SK-N-SH treated with all-trans-retinoic acid at 6 μM for 48 hours (cell line): ENCODE measurements around the gene BACH2.
A peak's percentile ranks its signal among the peaks of the same experiment; 100 is the strongest.

Experiments used
- ATAC-seq: fragments of 200-7000 bp; cut with Tn5 transposase; 3 replicates; pipeline ENCODE4 v1.9.1; 2020; ENCODE audit warnings: mild to moderate bottlenecking, moderate library complexity
- ARNTL ChIP-seq: fragments of 450-650 bp; formaldehyde crosslinking; IDR thresholded peaks from 2 replicates; pipeline ENCODE4 v1.5.0; 2020; ENCODE audit warnings: low read depth, mild to moderate bottlenecking, moderate library complexity, borderline replicate concordance
- CSDC2 ChIP-seq: fragments of 250-450 bp; sonication (Bioruptor Pico); IDR thresholded peaks from 2 replicates; pipeline ENCODE4 v1.5.0; 2020; ENCODE audit warnings: mild to moderate bottlenecking, moderate library complexity
- GLIS3 ChIP-seq: fragments of 250-450 bp; sonication (Bioruptor Pico); IDR thresholded peaks from 2 replicates; pipeline ENCODE4 v1.5.0; 2020; ENCODE audit warnings: mild to moderate bottlenecking, moderate library complexity
- ISL1 ChIP-seq: fragments of 250-450 bp; sonication (Bioruptor Pico); IDR thresholded peaks from 2 replicates; pipeline ENCODE4 v2.1.2; 2022; ENCODE audit warnings: mild to moderate bottlenecking, moderate library complexity
- OSR1 ChIP-seq: fragments of 250-450 bp; sonication (Bioruptor Pico); IDR thresholded peaks from 2 replicates; pipeline ENCODE4 v1.8.0; 2022; ENCODE audit warnings: moderate library complexity, mild to moderate bottlenecking, inconsistent platforms
- PPARA ChIP-seq: fragments of 250-450 bp; sonication (Bioruptor Pico); IDR thresholded peaks from 2 replicates; pipeline ENCODE4 v1.5.0; 2020; ENCODE audit warnings: mild to moderate bottlenecking, borderline replicate concordance
- RARB ChIP-seq: fragments of 250-450 bp; sonication (Bioruptor Pico); IDR thresholded peaks from 2 replicates; pipeline ENCODE4 v1.8.0; 2021; ENCODE audit warnings: mild to moderate bottlenecking, moderate library complexity
- SNAI2 ChIP-seq: fragments of 250-450 bp; sonication (Bioruptor Pico); IDR thresholded peaks from 2 replicates; pipeline ENCODE4 v1.5.0; 2020; ENCODE audit warnings: mild to moderate bottlenecking, moderate library complexity
- TCF4 ChIP-seq: fragments of 250-450 bp; sonication (Bioruptor Pico); IDR thresholded peaks from 2 replicates; pipeline ENCODE4 v1.8.0; 2021; ENCODE audit warnings: mild to moderate bottlenecking, moderate library complexity, borderline replicate concordance
- ZC3H10 ChIP-seq: fragments of 250-450 bp; sonication (Bioruptor Pico); IDR thresholded peaks from 2 replicates; pipeline ENCODE4 v1.5.1; 2021; ENCODE audit warnings: mild to moderate bottlenecking, moderate library complexity
- ZFP3 ChIP-seq: fragments of 250-450 bp; sonication (Bioruptor Pico); IDR thresholded peaks from 2 replicates; pipeline ENCODE4 v1.5.0; 2020; ENCODE audit warnings: mild to moderate bottlenecking, moderate library complexity
- ZNF565 ChIP-seq: fragments of 450-650 bp; formaldehyde crosslinking; conservative IDR thresholded peaks from 2 replicates; pipeline ENCODE4 v1.5.0; 2020; ENCODE audit warnings: low read depth, mild to moderate bottlenecking, moderate library complexity
- ZNF70 ChIP-seq: fragments of 450-650 bp; formaldehyde crosslinking; IDR thresholded peaks from 2 replicates; pipeline ENCODE4 v1.5.0; 2020; ENCODE audit warnings: mild to moderate bottlenecking, moderate library complexity
- ZNF8 ChIP-seq: fragments of 450-650 bp; formaldehyde crosslinking; IDR thresholded peaks from 2 replicates; pipeline ENCODE4 v1.5.0; 2020; ENCODE audit warnings: mild to moderate bottlenecking, moderate library complexity
- TF ChIP-seq, protein P1 (sequence below): fragments of 250-450 bp; sonication (Bioruptor Pico); IDR thresholded peaks from 2 replicates; pipeline ENCODE4 v1.5.0; 2020; ENCODE audit warnings: mild to moderate bottlenecking, moderate library complexity
- TF ChIP-seq, protein P2 (sequence below): fragments of 250-450 bp; sonication (Bioruptor Pico); IDR thresholded peaks from 2 replicates; pipeline ENCODE4 v1.5.1; 2021; ENCODE audit warnings: mild to moderate bottlenecking, moderate library complexity
- TF ChIP-seq, protein P3 (sequence below): fragments of 250-450 bp; sonication (Bioruptor Pico); IDR thresholded peaks from 2 replicates; pipeline ENCODE4 v1.8.0; 2020; ENCODE audit warnings: mild to moderate bottlenecking, moderate library complexity, borderline replicate concordance
- TF ChIP-seq, protein P4 (sequence below): fragments of 250-450 bp; sonication (Bioruptor Pico); IDR thresholded peaks from 2 replicates; pipeline ENCODE4 v1.8.0; 2021; ENCODE audit warnings: low read depth, mild to moderate bottlenecking, moderate library complexity, borderline replicate concordance

The BACH2 gene

DNA sequence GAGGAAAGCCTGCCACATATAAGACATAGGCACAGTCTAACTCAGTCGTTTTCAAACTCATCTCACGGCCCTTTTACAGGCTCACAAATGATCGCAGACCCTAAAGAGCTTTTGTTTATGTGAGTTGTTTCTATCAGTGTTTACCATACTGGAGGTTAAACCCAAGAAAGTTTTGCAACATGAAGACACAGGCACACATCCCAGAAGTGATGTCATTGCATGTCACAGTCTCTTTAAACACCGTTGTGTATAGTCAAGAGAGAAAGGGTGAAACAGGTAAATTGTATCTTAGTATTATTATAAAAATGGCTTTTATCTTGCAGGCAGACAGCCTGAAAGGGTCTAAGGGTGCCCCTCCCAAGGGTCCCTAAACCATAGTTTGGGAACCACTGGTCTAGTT is 96.7 kb downstream of the BACH2 start:
- no peak for ATAC-seq
- TF ChIP-seq PPARA (CRISPR knock-in tag) (no peak), TCF4 (CRISPR knock-in tag) (no peak), ZNF8 (CRISPR knock-in tag) (no peak), GLIS3 (CRISPR knock-in tag) (no peak), ZFP3 (CRISPR knock-in tag) (no peak), ZC3H10 (CRISPR knock-in tag) (no peak), CSDC2 (no peak), SNAI2 (CRISPR knock-in tag) (no peak), OSR1 (CRISPR knock-in tag) (no peak), ZNF565 (CRISPR knock-in tag) (no peak), ISL1 (CRISPR knock-in tag) (no peak), RARB (no peak), ARNTL (no peak)
- TF ChIP-seq, protein P1, sequence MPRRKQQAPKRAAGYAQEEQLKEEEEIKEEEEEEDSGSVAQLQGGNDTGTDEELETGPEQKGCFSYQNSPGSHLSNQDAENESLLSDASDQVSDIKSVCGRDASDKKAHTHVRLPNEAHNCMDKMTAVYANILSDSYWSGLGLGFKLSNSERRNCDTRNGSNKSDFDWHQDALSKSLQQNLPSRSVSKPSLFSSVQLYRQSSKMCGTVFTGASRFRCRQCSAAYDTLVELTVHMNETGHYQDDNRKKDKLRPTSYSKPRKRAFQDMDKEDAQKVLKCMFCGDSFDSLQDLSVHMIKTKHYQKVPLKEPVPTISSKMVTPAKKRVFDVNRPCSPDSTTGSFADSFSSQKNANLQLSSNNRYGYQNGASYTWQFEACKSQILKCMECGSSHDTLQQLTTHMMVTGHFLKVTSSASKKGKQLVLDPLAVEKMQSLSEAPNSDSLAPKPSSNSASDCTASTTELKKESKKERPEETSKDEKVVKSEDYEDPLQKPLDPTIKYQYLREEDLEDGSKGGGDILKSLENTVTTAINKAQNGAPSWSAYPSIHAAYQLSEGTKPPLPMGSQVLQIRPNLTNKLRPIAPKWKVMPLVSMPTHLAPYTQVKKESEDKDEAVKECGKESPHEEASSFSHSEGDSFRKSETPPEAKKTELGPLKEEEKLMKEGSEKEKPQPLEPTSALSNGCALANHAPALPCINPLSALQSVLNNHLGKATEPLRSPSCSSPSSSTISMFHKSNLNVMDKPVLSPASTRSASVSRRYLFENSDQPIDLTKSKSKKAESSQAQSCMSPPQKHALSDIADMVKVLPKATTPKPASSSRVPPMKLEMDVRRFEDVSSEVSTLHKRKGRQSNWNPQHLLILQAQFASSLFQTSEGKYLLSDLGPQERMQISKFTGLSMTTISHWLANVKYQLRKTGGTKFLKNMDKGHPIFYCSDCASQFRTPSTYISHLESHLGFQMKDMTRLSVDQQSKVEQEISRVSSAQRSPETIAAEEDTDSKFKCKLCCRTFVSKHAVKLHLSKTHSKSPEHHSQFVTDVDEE (CRISPR knock-in tag): no peak
- TF ChIP-seq, protein P2, sequence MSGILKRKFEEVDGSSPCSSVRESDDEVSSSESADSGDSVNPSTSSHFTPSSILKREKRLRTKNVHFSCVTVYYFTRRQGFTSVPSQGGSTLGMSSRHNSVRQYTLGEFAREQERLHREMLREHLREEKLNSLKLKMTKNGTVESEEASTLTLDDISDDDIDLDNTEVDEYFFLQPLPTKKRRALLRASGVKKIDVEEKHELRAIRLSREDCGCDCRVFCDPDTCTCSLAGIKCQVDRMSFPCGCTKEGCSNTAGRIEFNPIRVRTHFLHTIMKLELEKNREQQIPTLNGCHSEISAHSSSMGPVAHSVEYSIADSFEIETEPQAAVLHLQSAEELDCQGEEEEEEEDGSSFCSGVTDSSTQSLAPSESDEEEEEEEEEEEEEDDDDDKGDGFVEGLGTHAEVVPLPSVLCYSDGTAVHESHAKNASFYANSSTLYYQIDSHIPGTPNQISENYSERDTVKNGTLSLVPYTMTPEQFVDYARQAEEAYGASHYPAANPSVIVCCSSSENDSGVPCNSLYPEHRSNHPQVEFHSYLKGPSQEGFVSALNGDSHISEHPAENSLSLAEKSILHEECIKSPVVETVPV: no peak

DNA sequence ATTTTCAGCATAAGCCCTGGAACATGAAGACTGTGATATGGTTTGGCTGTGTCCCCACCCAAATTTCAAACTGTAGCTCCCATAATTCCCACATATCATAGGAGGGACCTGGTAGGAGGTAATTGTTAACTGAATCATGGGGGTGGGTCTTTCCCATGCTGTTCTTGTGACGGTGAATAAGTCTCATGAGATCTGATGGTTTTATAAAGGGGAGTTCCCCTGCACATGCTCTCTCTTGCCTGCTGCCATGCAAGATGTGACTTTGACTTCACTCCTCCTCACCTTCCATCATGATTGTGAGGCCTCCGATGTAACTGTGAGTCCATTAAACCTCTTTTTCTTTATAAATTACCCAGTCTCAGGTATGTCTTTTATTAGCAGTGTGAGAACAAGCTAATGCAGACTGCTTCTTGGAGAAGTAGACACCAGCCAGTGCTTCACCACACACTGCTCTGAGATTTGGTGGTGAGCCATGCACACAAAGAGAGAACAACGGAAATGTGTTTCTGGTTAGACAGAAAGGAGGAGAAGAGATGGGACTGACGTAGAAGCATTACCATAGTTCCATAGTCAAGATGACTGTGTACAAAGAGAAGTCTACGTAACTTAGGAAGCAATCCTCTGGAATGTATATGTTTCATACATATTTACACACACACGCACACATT is 97.8 kb downstream of the BACH2 start:
- TF ChIP-seq, protein P3, sequence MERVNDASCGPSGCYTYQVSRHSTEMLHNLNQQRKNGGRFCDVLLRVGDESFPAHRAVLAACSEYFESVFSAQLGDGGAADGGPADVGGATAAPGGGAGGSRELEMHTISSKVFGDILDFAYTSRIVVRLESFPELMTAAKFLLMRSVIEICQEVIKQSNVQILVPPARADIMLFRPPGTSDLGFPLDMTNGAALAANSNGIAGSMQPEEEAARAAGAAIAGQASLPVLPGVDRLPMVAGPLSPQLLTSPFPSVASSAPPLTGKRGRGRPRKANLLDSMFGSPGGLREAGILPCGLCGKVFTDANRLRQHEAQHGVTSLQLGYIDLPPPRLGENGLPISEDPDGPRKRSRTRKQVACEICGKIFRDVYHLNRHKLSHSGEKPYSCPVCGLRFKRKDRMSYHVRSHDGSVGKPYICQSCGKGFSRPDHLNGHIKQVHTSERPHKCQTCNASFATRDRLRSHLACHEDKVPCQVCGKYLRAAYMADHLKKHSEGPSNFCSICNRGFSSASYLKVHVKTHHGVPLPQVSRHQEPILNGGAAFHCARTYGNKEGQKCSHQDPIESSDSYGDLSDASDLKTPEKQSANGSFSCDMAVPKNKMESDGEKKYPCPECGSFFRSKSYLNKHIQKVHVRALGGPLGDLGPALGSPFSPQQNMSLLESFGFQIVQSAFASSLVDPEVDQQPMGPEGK: no peak
- TF ChIP-seq TCF4 (CRISPR knock-in tag): no peak
- TF ChIP-seq, protein P4, sequence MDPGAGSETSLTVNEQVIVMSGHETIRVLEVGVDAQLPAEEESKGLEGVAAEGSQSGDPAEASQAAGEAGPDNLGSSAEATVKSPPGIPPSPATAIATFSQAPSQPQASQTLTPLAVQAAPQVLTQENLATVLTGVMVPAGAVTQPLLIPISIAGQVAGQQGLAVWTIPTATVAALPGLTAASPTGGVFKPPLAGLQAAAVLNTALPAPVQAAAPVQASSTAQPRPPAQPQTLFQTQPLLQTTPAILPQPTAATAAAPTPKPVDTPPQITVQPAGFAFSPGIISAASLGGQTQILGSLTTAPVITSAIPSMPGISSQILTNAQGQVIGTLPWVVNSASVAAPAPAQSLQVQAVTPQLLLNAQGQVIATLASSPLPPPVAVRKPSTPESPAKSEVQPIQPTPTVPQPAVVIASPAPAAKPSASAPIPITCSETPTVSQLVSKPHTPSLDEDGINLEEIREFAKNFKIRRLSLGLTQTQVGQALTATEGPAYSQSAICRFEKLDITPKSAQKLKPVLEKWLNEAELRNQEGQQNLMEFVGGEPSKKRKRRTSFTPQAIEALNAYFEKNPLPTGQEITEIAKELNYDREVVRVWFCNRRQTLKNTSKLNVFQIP (CRISPR knock-in tag): no peak
- no peak for TF ChIP-seq CSDC2
- no peak for TF ChIP-seq ARNTL
- no peak for ATAC-seq

DNA sequence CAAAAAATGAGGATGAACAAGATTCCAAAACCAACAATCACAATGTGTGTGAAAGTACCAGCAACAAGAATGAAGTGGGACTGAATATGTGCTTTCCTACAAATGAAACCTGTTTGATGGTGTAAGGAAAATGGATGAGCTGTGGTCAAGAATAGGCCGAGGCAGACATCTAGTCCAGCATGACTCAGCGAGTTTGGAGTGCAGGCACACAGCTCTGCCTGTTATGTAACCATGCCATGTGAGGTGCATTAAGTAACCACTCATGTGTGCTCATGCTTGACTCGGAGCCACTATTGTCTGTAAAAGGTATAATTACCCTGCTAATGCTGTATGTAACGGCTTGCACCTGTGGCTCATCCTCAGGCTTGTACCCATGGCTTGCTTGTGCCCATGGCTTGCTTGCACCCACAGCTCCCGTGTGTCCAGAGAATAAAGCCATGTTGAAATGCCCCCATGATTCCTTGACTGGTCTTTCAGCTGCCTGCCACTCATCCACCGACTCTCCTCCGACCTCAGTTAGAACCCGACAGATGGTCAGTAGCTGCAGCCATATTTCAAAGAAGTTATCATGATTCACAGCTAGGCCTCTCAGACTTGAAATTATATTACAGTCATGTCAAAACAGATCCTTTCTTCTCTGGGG is 98.7 kb downstream of the BACH2 start:
- TF ChIP-seq OSR1 (CRISPR knock-in tag) (no peak), CSDC2 (peak; percentile 75; the same call in 1 of the 2 replicates), SNAI2 (CRISPR knock-in tag) (peak; percentile 48; the same call in 1 of the 2 replicates)
- no peak for ATAC-seq

DNA sequence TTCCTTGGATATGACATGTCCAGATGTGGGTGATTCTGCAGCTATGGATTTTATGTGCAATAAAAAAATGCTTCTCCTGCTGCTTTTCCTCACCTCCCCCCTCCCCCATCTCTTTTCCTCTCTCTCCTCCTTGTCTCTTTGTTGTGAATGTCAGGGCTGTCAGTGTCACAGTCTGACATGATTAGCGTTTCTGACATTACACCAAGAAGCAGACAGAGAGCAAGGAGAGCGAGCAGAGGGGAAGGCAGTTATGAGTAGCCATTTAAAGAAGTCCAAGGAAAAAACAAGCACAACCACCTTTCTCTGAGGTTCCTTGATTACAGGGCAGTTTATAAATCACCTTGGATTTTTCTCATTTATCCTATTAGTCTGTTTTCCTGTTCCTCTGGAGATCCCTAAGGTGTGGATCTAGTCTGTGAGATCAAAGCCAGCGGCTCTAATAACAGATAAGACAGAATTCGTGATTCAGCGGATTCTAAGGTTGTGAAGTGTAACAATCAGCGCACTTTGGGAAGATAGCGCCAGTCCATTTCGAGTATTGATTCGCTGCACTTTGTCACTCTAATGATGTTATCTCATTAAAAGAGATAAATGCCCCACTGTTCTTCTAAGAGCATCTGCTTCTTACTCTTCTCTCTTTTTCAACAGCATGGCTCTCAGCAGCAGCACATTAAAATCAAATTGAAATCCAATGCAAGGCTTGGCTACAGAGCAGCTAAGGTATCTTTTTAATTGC is 101.4 kb downstream of the BACH2 start:
- peak; percentile 27 for ATAC-seq
- TF ChIP-seq, protein P4 (CRISPR knock-in tag): no peak
- peak; percentile 72 for TF ChIP-seq TCF4 (CRISPR knock-in tag)
- TF ChIP-seq, protein P2: no peak
- TF ChIP-seq ARNTL: no peak
- TF ChIP-seq ZNF565 (CRISPR knock-in tag): no peak
- 0 out of 2 replicates have a peak, but pooled peaks have one; percentile 11 for TF ChIP-seq SNAI2 (CRISPR knock-in tag)
- 0 out of 2 replicates have a peak, but pooled peaks have one; percentile 33 for TF ChIP-seq ZNF70 (CRISPR knock-in tag)
- TF ChIP-seq, protein P1 (CRISPR knock-in tag): peak; percentile 62; the same call in 1 of the 2 replicates
- TF ChIP-seq ZC3H10 (CRISPR knock-in tag): no peak
- peak; percentile 33; the same call in 1 of the 2 replicates for TF ChIP-seq ISL1 (CRISPR knock-in tag)
